ENCODE data around the gene KCNMA1. TPM values are rescaled to one million over a fixed set of nuclear protein-coding genes. Genes with fewer than 3 reads are reported as not detected.

KCNMA1 gene
- total and polyA plus RNA-seq, 10 of the 15 experiments (the other 5 are each of a cell fraction or from before 2014, with no cell fraction given) = 8.5 to 77.0 (median 21.3) TPM

GRCh38 chr10:77522268-77522809, 115.3 kb downstream of the KCNMA1 start (continued):
- TF ChIP-seq ZBED1 (IDR thresholded peaks at IDR 0.05; ENCODE audit: borderline replicate concordance) (no peak), POLR2A (IDR thresholded peaks at IDR 0.05; ENCODE audit: low read depth, low read length) (no peak), NKRF (conservative IDR thresholded peaks at IDR 0.05) (no peak), NR2F1 (conservative IDR thresholded peaks at IDR 0.05) (no peak), DPF2 (IDR thresholded peaks at IDR 0.05) (no peak), CBX5 (IDR thresholded peaks at IDR 0.05; ENCODE audit: low read depth) (no peak), HSF1 (IDR thresholded peaks at IDR 0.05; ENCODE audit: low read depth, low read length) (no peak), ESRRA (IDR thresholded peaks at IDR 0.05; ENCODE audit: low read length) (no peak), HDAC2 (IDR thresholded peaks at IDR 0.05) (no peak)
- TF ChIP-seq, protein P1, sequence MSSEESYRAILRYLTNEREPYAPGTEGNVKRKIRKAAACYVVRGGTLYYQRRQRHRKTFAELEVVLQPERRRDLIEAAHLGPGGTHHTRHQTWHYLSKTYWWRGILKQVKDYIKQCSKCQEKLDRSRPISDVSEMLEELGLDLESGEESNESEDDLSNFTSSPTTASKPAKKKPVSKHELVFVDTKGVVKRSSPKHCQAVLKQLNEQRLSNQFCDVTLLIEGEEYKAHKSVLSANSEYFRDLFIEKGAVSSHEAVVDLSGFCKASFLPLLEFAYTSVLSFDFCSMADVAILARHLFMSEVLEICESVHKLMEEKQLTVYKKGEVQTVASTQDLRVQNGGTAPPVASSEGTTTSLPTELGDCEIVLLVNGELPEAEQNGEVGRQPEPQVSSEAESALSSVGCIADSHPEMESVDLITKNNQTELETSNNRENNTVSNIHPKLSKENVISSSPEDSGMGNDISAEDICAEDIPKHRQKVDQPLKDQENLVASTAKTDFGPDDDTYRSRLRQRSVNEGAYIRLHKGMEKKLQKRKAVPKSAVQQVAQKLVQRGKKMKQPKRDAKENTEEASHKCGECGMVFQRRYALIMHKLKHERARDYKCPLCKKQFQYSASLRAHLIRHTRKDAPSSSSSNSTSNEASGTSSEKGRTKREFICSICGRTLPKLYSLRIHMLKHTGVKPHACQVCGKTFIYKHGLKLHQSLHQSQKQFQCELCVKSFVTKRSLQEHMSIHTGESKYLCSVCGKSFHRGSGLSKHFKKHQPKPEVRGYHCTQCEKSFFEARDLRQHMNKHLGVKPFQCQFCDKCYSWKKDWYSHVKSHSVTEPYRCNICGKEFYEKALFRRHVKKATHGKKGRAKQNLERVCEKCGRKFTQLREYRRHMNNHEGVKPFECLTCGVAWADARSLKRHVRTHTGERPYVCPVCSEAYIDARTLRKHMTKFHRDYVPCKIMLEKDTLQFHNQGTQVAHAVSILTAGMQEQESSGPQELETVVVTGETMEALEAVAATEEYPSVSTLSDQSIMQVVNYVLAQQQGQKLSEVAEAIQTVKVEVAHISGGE (CRISPR knock-in tag; IDR thresholded peaks at IDR 0.05) = no peak
